Muscle of leg (tissue), 3 donors: ENCODE data around the gene TARP.

Source experiments
- DNase-seq: peaks from one replicate; pipeline ENCODE4 v3.0.0; 2013
- H3K27ac ChIP-seq: one replicate; pipeline ENCODE4 v1.5.1; 2013; ENCODE audit warnings: mild to moderate bottlenecking, low read length, control low read depth
- H3K27me3 ChIP-seq: one replicate; pipeline ENCODE4 v1.6.1; 2013; ENCODE audit warnings: low read length; ENCODE audit not compliant: control insufficient read depth, insufficient read depth
- H3K36me3 ChIP-seq: one replicate; pipeline ENCODE4 v1.6.1; 2013; ENCODE audit warnings: low read length; ENCODE audit not compliant: control insufficient read depth, insufficient read depth
- H3K4me1 ChIP-seq: one replicate; pipeline ENCODE4 v1.6.1; 2013; ENCODE audit warnings: low read length; ENCODE audit not compliant: control insufficient read depth, insufficient read depth
- H3K4me3 ChIP-seq: one replicate; pipeline ENCODE4 v1.5.1; 2013; ENCODE audit warnings: low read length, control low read depth
- H3K9me3 ChIP-seq: replicated peaks from 2 replicates; pipeline ENCODE4 v1.6.1; 2013; ENCODE audit warnings: low read depth, low read length; ENCODE audit not compliant: control insufficient read depth
- whole genome bisulfite sequencing: methylation state at CpG from one replicate; pipeline ENCODE4 v1.1.5; 2013; ENCODE audit warnings: missing lambda C conversion rate; ENCODE audit not compliant: insufficient coverage; 5-methylcytosine and 5-hydroxymethylcytosine counted together

The TARP gene

DNA sequence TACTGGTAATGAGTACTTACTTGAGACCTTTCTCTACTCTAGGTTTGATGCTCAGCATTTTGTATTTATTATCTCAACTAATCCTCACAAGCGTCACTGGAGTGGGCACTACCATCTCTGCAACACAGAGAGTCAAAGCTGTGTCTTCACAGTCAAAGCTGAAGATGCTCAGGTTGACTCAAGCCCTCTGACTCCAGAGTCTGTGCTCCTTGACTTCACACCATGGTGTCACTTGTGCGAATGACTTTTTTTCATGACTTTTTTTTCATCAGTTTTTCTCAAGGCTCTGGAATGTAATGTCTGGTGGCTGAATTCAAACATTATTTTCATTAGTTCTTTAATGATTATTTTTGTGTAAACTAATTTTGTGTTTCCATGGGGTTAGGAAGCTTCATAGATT lies 30.4 kb upstream of the TARP start:
- WGBS, result 90% methylated on average over 1 of the region's 2 CpGs
- Histone ChIP-seq H3K36me3 (no peaks in the 10 kb centered on the region), H3K4me1 (no peaks in the 10 kb centered on the region), H3K27me3 (no peaks in the 10 kb centered on the region), H3K9me3 (no peaks in the 10 kb centered on the region), H3K4me3 (no peak overlapping the region), H3K27ac (no peak overlapping the region)
- no peak for DNase-seq

GRCh38 chr7:38300175-38300574 lies 26.7 kb upstream of the TARP start:
- Histone ChIP-seq H3K4me3 (no peak overlapping the region), H3K9me3 (no peaks in the 10 kb centered on the region), H3K4me1 (no peaks in the 10 kb centered on the region), H3K27me3 (no peaks in the 10 kb centered on the region), H3K27ac (no peak overlapping the region), H3K36me3 (no peaks in the 10 kb centered on the region)
- no peak for DNase-seq
- WGBS, result 85% methylated on average over 4 of the region's 8 CpGs

DNA sequence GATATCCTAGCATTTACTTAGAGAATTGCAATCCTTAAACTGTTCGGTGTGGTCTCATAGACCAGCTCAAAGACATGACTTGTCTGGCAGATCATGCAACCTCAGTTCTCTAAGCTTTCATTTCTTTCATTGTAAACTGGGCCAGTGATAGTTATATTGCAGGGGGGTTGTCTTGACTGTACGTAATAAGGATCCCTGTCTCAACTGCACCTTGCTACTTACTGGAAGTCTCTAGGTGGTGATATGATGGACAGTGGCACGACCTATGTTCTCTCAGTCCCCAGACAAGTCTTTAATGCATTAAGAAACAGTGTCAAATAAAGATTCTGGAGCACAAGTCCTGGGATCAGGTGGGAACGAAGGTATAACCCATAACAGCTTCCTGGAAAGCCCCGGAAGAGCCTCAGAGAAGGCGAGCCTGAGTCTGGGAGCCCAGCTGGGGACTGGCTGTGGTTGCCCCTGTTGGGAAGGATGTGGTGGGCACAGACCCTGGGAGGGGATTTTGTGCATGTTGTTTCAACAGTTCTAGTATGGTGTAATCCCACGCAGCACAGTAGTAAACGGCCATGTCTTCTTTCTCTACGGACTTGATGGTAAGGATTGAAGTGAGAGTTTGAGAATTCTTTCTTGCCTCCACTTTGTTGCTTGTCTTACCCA lies 26.0 kb upstream of the TARP start:
- H3K27me3 ChIP-seq, result no peaks in the 10 kb centered on the region
- DNase-seq, result no peak
- no peaks in the 10 kb centered on the region for H3K4me1 ChIP-seq
- H3K4me3 ChIP-seq, result no peak overlapping the region
- no peaks in the 10 kb centered on the region for H3K36me3 ChIP-seq
- no peak overlapping the region for H3K27ac ChIP-seq
- no peaks in the 10 kb centered on the region for H3K9me3 ChIP-seq
- WGBS, result 100% methylated on average over 3 of the region's 9 CpGs

DNA sequence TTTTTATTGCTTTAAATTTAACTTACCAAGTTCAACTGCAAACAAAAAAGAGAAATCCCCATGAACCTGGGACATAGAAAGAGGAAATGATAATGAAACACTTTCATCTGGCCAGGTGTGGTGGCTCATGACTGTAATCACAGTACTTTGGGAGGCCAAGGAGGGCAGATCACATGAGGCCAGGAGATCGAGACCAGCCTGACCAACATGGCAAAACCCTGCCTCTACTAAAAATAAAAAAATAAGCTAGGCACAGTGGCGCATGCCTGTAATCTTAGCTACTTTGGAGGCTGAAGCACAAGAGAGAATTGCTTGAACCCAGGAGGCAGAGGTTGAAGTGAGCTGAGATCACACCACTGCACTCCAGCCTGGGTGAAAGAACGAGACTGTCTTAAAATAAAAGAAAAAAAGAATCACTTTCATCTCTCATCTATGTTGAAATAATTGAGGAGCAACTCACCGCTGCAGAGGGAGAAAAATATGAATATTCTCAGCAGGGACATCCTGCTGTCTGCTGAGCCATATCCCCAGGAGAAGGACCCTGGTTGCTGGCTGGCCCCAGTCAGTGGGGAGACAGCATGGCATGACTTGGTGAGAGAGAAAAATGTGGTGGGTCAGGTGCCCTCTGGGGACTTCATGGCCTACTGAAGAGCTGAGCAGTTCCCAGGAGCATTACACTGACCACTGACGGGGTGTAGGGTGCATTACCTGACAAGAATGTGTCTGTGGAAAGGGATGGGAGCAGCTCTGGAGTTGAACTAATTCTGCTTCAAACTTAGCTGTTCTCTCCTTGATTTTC lies 22.8 kb upstream of the TARP start:
- Histone ChIP-seq H3K27me3 (peaks cover under 1% of the 10 kb centered on the region), H3K4me3 (no peak overlapping the region), H3K27ac (no peak overlapping the region), H3K9me3 (no peaks in the 10 kb centered on the region), H3K36me3 (no peaks in the 10 kb centered on the region), H3K4me1 (no peaks in the 10 kb centered on the region)
- no peak for DNase-seq
- no CpG with 5 or more reads among the region's 5 CpGs for WGBS

DNA sequence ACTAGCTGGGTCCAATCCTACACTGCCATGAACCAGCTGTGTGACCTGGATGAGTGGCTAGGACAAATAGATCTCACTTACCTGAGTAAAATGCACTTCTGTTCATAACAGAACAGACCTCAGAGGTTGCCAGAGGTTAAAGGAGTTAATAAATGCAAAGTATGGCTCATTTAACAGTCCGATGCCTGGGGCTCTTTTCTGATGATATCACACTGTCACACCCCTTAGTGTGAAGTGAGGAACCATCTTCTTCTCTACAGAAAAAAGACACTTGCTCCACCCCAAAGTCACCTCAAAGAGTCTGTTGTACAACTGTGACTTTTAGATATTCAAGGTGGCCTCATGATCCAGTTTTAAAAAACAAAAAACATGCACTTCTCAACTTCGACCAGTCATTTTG lies 21.5 kb upstream of the TARP start:
- Histone ChIP-seq H3K27me3 (peaks cover 2% of the 10 kb centered on the region), H3K4me3 (no peak overlapping the region), H3K27ac (no peak overlapping the region), H3K36me3 (no peaks in the 10 kb centered on the region), H3K9me3 (no peaks in the 10 kb centered on the region), H3K4me1 (no peaks in the 10 kb centered on the region)
- no CpG with 5 or more reads among the region's 2 CpGs for WGBS
- DNase-seq, result no peak

DNA sequence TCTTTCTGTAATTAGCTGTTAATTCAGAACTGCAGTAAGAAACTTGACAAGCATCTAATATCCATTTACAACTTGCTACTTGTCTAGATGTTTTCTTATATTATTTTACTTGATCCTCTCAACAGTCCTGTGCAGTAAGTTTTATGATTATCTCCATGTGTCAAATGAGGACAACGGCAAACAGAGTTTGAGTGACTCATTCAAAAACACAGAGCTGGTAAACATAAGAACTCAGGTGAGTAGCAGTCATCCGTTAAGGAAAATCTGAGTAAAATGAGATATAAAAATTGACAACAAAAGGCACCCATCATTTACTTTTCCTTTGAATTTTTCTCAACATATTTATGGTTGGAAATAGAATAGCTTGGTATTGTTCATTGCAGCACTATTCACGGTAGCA lies 19.0 kb upstream of the TARP start:
- H3K4me3 ChIP-seq, result no peak overlapping the region
- H3K27ac ChIP-seq, result no peak overlapping the region
- H3K4me1 ChIP-seq, result no peaks in the 10 kb centered on the region
- no peaks in the 10 kb centered on the region for H3K36me3 ChIP-seq
- H3K9me3 ChIP-seq, result no peaks in the 10 kb centered on the region
- DNase-seq, result no peak
- H3K27me3 ChIP-seq, result peaks cover 2% of the 10 kb centered on the region
- WGBS, result no CpG with 5 or more reads among the region's 3 CpGs

DNA sequence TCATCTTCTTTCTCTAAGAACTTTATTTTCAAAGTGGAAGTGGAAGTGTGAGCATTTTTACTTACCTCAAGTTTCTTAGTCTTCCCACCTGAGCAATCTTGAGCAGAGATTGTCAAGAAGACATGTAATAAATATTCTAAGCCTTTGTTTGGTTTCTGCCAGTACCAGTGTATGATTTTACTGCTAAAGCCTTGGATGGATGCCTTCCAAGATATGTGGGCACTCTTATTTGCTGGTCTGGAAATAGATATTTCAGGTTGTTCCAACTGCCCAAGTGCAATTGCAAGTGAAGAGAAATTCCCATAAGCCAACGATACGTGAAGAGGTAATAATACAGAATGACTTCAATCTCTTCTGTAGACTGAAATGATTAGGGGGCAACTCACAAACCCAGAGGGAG lies 18.2 kb upstream of the TARP start:
- no peaks in the 10 kb centered on the region for H3K36me3 ChIP-seq
- H3K27ac ChIP-seq, result no peak overlapping the region
- H3K4me3 ChIP-seq, result no peak overlapping the region
- DNase-seq, result no peak
- H3K27me3 ChIP-seq, result peaks cover 2% of the 10 kb centered on the region
- WGBS, result 80% methylated on average over 2 of the region's 2 CpGs
- no peaks in the 10 kb centered on the region for H3K9me3 ChIP-seq
- no peaks in the 10 kb centered on the region for H3K4me1 ChIP-seq

DNA sequence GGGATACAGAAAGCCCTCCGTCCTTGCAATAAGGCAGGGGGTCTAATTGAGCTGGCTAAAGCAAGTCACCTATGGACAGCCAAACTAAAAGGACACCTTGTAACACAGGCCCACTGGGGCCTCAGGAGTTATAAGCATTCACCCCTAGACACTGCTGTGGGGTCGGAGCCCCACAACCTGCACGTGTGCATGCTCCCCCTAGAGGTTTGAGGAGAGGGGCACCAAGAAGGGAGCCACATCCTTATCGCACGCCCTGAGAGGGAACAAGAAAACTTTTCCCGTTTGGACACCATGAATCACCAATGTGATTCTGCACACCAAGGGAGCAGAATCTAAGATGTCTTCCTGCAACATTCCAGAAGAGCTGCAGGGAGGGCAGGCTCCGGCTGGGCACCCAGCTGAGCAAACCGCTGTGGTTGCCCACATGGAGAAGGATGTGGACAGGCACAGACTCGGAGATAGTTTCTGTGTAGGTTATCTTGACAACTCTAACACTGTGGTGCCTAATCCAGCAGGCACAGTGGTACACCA lies 17.7 kb upstream of the TARP start:
- Histone ChIP-seq H3K27ac (no peak overlapping the region), H3K9me3 (no peaks in the 10 kb centered on the region), H3K4me1 (no peaks in the 10 kb centered on the region), H3K27me3 (peaks cover 2% of the 10 kb centered on the region), H3K36me3 (no peaks in the 10 kb centered on the region), H3K4me3 (no peak overlapping the region)
- 94% methylated on average over 6 of the region's 9 CpGs for WGBS
- DNase-seq, result no peak

- 75% methylated on average over 1 of the region's 8 CpGs for WGBS
Measured at GRCh38 chr7:38284553-38284952, 11.1 kb upstream of the TARP start.

DNA sequence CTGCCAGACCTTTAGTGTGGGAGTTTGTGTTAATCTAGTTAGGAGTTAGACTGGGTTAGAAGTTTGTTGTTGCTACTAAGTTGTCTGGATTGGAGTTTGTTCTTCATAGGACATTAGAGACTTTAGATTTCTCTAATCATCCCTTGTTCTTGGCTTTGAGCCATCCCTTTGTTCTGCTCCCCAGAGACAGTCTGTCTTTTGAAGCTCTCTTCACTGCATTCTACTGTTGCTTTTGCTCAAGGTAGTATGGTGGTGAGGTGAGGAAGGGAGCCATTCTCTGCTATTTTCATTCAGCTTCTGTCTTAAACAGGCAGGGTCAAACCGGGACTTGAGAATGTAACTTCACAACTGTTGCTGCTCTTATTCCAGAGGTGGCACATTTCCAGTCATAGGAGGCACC lies 10.4 kb upstream of the TARP start:
- no CpG with 5 or more reads among the region's 1 CpG for WGBS
- H3K9me3 ChIP-seq, result no peaks in the 10 kb centered on the region
- H3K27me3 ChIP-seq, result no peaks in the 10 kb centered on the region
- H3K36me3 ChIP-seq, result no peaks in the 10 kb centered on the region
- no peak overlapping the region for H3K4me3 ChIP-seq
- DNase-seq, result no peak
- no peak overlapping the region for H3K27ac ChIP-seq
- H3K4me1 ChIP-seq, result no peaks in the 10 kb centered on the region

More at GRCh38 chr7:38284553-38284952, 11.1 kb upstream of the TARP start:
- Histone ChIP-seq H3K36me3 (no peaks in the 10 kb centered on the region), H3K9me3 (no peaks in the 10 kb centered on the region), H3K27me3 (no peaks in the 10 kb centered on the region), H3K4me1 (no peaks in the 10 kb centered on the region), H3K4me3 (no peak overlapping the region), H3K27ac (no peak overlapping the region)
- no peak for DNase-seq
